Measurements from ENCODE around the gene MYH7B.
A peak's percentile ranks its signal among the peaks of the same experiment; 100 is the strongest.

Gene MYH7B

GRCh38 chr20:34996243-34997028 is 40.8 kb downstream of the MYH7B start:
- in situ Hi-C loops (cut with MboI; ENCODE audit: low sequenced_read_pairs): no loop called here
- H3K36me3 ChIP-seq (replicated peaks): peaks cover 30% of the 10 kb centered on the region
- no peaks in the 10 kb centered on the region for H3K9me3 ChIP-seq
- DNase-seq (ENCODE audit: low spot score in 2 of 2): no peak
- H3K4me1 ChIP-seq: no peaks in the 10 kb centered on the region
- no peaks in the 10 kb centered on the region for H3K27me3 ChIP-seq (ENCODE audit: low read depth)
- no peak overlapping the region for H3K4me3 ChIP-seq

DNA sequence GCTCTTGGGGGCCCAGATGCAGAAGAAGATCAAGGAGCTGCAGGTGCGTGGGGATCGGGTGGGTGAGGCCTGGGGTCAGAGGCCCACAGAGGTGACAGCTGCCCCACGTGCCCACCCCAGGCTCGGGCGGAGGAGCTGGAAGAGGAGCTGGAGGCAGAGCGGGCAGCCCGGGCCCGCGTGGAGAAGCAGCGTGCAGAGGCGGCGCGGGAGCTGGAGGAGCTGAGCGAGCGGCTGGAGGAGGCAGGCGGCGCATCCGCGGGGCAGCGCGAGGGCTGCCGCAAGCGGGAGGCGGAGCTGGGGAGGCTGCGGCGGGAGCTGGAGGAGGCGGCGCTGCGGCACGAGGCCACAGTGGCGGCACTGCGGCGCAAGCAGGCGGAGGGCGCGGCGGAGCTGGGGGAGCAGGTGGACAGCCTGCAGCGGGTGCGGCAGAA is 41.5 kb downstream of the MYH7B start:
- H3K9me3 ChIP-seq: no peaks in the 10 kb centered on the region
- H3K27me3 ChIP-seq (ENCODE audit: low read depth): no peaks in the 10 kb centered on the region
- peaks cover 37% of the 10 kb centered on the region for H3K36me3 ChIP-seq (replicated peaks)
- H3K4me1 ChIP-seq: no peaks in the 10 kb centered on the region
- no peak for DNase-seq (ENCODE audit: low spot score in 2 of 2)
- in situ Hi-C loops (cut with MboI; ENCODE audit: low sequenced_read_pairs): no loop called here
- H3K4me3 ChIP-seq: no peak overlapping the region

- H3K9me3 ChIP-seq: no peaks in the 10 kb centered on the region
- in situ Hi-C loops (cut with MboI; ENCODE audit: low sequenced_read_pairs): no loop called here
- peaks cover 43% of the 10 kb centered on the region for H3K36me3 ChIP-seq (replicated peaks)
- no peaks in the 10 kb centered on the region for H3K27me3 ChIP-seq (ENCODE audit: low read depth)
- H3K4me1 ChIP-seq: no peaks in the 10 kb centered on the region
- no peak overlapping the region for H3K4me3 ChIP-seq
- DNase-seq (ENCODE audit: low spot score in 2 of 2): no peak
Observed at GRCh38 chr20:34997774-34998173, 42.1 kb downstream of the MYH7B start.

- in situ Hi-C loops (cut with MboI; ENCODE audit: low sequenced_read_pairs): no loop called here
- H3K4me3 ChIP-seq: no peak overlapping the region
- no peak for DNase-seq (ENCODE audit: low spot score in 2 of 2)
- peaks cover 50% of the 10 kb centered on the region for H3K36me3 ChIP-seq (replicated peaks)
- no peaks in the 10 kb centered on the region for H3K4me1 ChIP-seq
- no peaks in the 10 kb centered on the region for H3K27me3 ChIP-seq (ENCODE audit: low read depth)
- no peaks in the 10 kb centered on the region for H3K9me3 ChIP-seq
Observed at GRCh38 chr20:34998331-34998950, 42.8 kb downstream of the MYH7B start.

DNA sequence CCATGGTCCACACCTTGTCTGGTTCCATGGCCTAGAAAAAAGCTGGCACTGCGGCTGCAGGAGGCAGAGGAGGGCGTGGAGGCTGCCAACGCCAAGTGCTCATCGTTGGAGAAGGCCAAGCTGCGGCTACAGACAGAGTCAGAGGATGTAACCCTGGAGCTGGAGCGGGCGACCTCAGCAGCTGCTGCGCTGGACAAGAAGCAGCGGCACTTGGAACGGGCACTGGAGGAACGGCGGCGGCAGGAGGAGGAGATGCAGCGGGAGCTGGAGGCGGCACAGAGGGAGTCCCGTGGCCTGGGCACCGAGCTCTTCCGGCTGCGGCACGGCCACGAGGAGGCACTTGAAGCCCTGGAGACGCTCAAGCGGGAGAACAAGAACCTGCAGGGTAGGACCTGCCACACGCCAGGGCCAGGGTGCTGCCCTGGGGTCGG is 43.4 kb downstream of the MYH7B start:
- in situ Hi-C loops (cut with MboI; ENCODE audit: low sequenced_read_pairs): no loop called here
- no peak overlapping the region for H3K4me3 ChIP-seq
- no peaks in the 10 kb centered on the region for H3K9me3 ChIP-seq
- H3K27me3 ChIP-seq (ENCODE audit: low read depth): no peaks in the 10 kb centered on the region
- H3K4me1 ChIP-seq: no peaks in the 10 kb centered on the region
- peaks cover 56% of the 10 kb centered on the region for H3K36me3 ChIP-seq (replicated peaks)
- no peak for DNase-seq (ENCODE audit: low spot score in 2 of 2)

DNA sequence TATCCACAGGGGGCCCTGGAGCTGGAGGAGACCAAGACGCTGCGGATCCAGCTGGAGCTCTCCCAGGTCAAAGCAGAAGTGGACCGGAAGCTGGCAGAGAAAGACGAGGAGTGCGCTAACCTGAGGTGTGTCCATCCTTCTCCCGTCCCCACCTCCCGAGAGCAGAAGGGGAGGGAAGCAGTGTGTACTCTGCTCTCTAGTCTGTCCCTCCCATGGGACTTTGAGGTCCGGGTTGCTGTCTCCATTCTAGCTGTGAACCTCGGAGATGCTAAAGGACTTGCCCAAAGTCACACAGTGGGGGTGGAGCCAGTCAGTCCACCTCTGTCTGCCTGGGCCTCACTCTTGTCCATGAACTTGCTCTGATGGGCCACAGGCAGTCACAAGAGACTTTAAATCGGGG is 44.1 kb downstream of the MYH7B start:
- no peak overlapping the region for H3K4me3 ChIP-seq
- in situ Hi-C loops (cut with MboI; ENCODE audit: low sequenced_read_pairs): no loop called here
- no peaks in the 10 kb centered on the region for H3K4me1 ChIP-seq
- no peaks in the 10 kb centered on the region for H3K9me3 ChIP-seq
- peaks cover 63% of the 10 kb centered on the region for H3K36me3 ChIP-seq (replicated peaks)
- no peaks in the 10 kb centered on the region for H3K27me3 ChIP-seq (ENCODE audit: low read depth)
- no peak for DNase-seq (ENCODE audit: low spot score in 2 of 2)

- Histone ChIP-seq H3K9me3 (no peaks in the 10 kb centered on the region), H3K27me3 (ENCODE audit: low read depth) (no peaks in the 10 kb centered on the region), H3K4me3 (no peak overlapping the region), H3K4me1 (no peaks in the 10 kb centered on the region), H3K36me3 (replicated peaks) (peaks cover 70% of the 10 kb centered on the region)
- in situ Hi-C loops (cut with MboI; ENCODE audit: low sequenced_read_pairs): no loop called here
- no peak for DNase-seq (ENCODE audit: low spot score in 2 of 2)
Observed at GRCh38 chr20:35000311-35000921, 44.7 kb downstream of the MYH7B start.

DNA sequence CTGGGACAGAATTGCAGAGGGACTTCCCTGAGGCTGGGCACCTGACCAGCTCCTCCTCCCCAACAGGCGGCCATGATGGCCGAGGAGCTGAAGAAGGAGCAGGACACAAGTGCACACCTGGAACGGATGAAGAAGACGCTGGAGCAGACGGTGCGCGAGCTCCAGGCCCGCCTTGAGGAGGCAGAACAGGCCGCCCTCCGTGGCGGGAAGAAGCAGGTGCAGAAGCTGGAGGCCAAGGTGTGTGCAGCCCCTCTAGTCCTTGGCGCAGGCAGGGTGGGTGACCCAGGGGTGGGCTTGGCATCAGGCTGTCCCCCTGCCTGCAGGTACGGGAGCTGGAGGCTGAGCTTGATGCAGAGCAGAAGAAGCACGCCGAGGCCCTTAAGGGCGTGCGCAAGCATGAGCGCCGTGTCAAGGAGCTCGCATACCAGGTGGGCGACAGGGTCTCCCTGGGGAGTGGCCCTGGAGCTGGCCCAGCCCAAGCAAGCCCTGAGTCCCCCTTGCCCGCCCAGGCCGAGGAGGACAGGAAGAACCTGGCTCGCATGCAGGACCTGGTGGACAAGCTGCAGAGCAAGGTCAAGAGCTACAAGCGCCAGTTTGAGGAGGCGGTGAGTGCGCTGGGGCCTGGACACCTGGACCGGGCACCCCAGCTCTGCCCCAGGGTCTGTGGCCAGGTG is 45.4 kb downstream of the MYH7B start:
- no peak for DNase-seq (ENCODE audit: low spot score in 2 of 2)
- Histone ChIP-seq H3K36me3 (replicated peaks) (peaks cover 75% of the 10 kb centered on the region), H3K27me3 (ENCODE audit: low read depth) (no peaks in the 10 kb centered on the region), H3K9me3 (no peaks in the 10 kb centered on the region), H3K4me1 (no peaks in the 10 kb centered on the region), H3K4me3 (no peak overlapping the region)
- in situ Hi-C loops (cut with MboI; ENCODE audit: low sequenced_read_pairs): no loop called here

DNA sequence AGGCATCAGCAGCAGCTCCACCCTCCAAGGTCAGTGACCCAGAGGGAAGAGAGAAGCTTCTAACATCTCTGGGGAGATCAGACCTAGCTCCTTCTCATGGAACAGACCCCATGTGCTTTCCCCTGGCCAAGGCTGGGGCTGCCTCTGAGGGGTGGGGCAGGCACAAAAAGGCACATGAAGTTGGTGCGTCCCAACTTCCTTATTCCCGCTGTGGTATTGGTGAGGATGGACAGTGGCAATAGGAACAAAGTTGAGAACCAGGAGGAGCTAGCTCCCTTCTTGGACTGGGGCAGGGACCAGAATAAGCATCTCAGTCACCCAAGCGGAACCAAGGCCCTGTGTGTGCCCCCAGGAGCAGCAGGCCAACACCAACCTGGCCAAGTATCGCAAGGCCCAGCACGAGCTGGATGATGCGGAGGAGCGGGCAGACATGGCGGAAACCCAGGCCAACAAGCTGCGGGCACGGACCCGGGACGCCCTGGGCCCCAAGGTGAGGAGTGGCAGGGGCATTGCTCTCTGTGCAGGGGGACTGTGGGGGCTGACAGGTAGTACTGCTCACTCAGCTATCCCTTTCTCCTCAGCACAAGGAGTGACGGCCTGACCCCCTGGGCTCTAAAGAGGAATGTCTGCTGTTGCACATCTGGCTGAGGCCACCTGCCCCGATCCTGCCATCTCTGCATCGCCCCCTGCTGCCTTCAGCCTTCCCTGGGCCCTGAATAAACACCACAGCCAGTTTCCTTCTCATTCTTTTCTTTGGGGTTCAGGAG is 46.1 kb downstream of the MYH7B start:
- H3K9me3 ChIP-seq: no peaks in the 10 kb centered on the region
- H3K27me3 ChIP-seq (ENCODE audit: low read depth): no peaks in the 10 kb centered on the region
- peaks cover 77% of the 10 kb centered on the region for H3K36me3 ChIP-seq (replicated peaks)
- in situ Hi-C loops (cut with MboI; ENCODE audit: low sequenced_read_pairs): no loop called here
- H3K4me1 ChIP-seq: no peaks in the 10 kb centered on the region
- DNase-seq (ENCODE audit: low spot score in 2 of 2): peak in 1 of 2 experiments; percentile 43
- no peak overlapping the region for H3K4me3 ChIP-seq

- Histone ChIP-seq H3K27me3 (ENCODE audit: low read depth) (no peaks in the 10 kb centered on the region), H3K36me3 (replicated peaks) (peaks cover 85% of the 10 kb centered on the region), H3K4me1 (no peaks in the 10 kb centered on the region), H3K9me3 (no peaks in the 10 kb centered on the region), H3K4me3 (no peak overlapping the region)
- no peak for DNase-seq (ENCODE audit: low spot score in 2 of 2)
- in situ Hi-C loops (cut with MboI; ENCODE audit: low sequenced_read_pairs): no loop called here
Observed at GRCh38 chr20:35002426-35003210, 47.0 kb downstream of the MYH7B start.

DNA sequence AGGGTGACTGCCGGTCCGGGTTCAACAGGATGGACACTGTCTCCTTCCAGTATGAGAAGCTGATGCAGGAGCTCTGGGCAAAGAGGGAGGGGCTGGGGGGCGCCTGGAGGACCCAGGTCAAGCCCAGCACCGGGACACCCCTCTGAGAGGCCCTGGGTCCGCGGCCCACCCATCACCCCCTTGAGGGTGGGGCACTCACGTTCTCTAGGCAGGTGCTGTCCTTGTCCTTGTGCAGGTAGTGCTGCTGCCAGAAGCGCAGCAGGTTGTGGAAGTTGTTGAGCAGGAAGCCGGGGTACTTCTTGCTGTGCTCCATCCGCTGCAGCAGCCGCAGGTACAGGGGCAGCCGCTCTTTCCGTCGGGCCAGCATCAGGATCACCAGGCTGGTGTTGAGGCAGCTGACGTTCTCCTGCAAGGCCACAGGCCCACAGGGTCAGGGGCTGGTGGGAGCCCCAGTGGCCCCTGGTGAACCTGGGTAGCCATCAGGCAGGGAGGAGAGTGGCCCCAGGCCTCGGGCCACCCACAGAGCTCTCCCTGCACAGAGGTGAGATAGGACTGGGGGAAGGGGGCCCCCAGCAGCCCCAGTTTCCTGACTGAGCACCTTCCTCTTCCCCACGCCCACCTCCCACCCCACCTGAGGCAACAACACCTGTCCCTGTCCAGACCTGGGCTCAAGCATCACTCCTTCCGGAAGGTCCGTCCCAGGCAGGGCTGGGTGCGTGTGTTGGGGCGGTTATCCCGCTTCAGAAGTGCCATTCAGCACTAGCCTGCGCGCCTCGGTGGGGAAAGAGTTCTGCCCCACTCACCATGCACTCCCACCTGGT is 47.8 kb downstream of the MYH7B start:
- Histone ChIP-seq H3K9me3 (no peaks in the 10 kb centered on the region), H3K4me3 (no peak overlapping the region), H3K27me3 (ENCODE audit: low read depth) (no peaks in the 10 kb centered on the region), H3K4me1 (no peaks in the 10 kb centered on the region), H3K36me3 (replicated peaks) (peaks cover 89% of the 10 kb centered on the region)
- in situ Hi-C loops (cut with MboI; ENCODE audit: low sequenced_read_pairs): no loop called here
- no peak for DNase-seq (ENCODE audit: low spot score in 2 of 2)

GRCh38 chr20:35004051-35004725 is 48.5 kb downstream of the MYH7B start:
- Histone ChIP-seq H3K36me3 (replicated peaks) (peaks cover 92% of the 10 kb centered on the region), H3K4me1 (no peaks in the 10 kb centered on the region), H3K4me3 (no peak overlapping the region), H3K27me3 (ENCODE audit: low read depth) (no peaks in the 10 kb centered on the region), H3K9me3 (no peaks in the 10 kb centered on the region)
- no peak for DNase-seq (ENCODE audit: low spot score in 2 of 2)
- in situ Hi-C loops (cut with MboI; ENCODE audit: low sequenced_read_pairs): no loop called here
